ELF-1 (cell line): ENCODE data around the gene CELF3.
A peak's percentile ranks its signal among the peaks of the same experiment; 100 is the strongest.

ENCODE experiments used
- DNase-seq: peaks from one replicate; pipeline ENCODE4 v3.0.0-alpha.2; 2016; ENCODE audit warnings: low read depth, low spot score

The CELF3 gene

DNA sequence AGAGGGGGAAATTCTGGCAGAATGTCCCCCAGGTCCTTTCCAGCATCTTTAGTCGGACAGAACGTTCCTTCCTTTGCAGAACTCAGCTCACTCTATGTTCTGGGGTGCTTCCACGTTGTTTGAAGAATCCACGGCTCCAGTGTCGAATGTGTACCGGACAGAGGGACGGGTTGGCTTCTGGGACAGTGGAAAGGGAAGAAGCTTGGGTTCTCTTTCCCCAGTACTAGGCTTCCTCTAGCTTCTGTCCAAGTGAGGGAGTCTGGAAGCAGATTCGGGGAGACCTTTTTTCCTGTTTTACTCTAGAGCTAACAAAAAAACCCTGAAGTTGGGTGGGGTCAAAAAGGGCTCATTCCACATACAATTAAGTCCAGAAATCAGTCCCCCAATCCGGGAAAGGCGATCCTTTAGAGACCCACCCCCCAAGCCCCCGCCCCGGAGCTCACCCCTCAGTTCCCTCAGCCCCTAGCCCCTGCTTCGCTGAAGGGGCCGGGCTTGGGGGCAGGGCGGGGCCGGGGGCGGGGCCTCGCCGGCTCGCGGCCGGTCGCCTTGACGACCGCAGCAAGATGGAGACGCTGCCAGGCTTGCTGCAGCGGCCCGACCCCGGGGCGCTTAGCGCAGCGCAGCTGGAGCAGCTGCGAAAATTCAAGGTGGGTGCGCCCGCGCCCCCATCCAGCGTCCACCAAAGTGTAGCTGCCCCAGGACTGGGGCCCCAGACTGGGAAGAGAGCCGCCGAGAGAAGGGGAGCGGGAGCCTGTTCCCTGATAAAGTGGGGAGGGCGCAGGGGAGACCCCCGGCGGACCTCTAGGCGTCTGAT is 4.6 kb upstream of the CELF3 start, which contains the start of gene RIIAD1:
TSS of gene RIIAD1 (plus strand) at position 549 of the 814 bp plus-strand sequence. CDS start at position 564, 15 bp downstream.
- peak; percentile 42 for DNase-seq

DNA sequence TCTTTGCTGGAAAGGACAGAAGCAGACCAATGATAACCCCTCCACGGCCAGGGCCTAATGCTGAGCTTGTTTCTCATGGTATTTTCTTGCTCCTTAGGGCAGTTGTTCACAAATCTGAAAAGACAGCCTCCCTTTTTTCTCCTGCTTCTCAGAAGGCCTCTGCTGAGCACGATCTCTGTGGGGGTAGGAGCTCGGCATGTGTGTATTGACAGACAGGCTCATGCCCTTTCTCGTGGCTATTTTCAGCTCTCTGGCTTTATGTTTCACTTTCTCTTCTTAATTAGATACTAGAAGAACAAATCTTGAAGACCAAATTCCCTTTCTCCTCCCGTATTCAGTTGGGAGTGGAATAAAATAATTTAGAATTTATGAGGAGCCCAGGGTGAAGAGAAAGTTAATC is 4.0 kb upstream of the CELF3 start:
- no peak for DNase-seq

DNA sequence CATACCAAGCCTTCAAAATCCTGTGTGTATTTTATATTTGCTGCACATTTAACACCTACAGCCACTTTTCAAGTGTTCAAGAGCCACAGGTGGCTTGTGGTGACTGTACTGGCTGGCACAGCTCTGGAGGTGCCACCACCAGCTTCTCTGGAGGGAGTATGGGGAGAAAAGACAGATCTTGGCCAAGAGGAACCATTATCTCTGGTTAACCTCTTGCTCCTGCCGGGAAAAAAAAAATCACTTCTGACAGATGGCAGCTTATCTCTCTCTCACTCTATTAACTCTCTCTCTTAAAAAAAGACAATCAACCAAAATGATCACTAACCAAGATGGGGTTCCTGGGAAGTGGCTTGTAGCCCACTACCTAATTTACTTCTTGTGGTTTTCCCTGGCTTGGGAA is 3.5 kb upstream of the CELF3 start:
- DNase-seq: no peak

DNA sequence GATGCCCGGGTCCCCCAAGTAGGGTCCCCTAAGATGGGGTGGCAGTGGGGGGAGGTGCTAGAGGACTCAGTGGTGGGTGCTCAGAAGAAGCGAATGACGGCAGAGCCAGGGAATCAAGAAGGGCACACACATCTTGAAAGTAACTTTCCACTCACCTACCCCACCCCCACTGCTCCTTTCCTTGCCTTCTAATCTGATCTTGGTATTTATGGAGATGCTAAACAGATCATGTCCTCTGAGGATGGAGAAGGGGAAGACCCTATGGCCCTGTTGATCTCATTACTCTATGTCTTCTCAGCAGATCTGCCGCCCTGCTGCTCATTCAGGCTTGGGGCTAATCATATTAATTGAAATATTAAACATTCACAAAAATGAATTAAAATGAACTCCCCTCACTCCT is 2.1 kb upstream of the CELF3 start:
- DNase-seq: no peak

DNA sequence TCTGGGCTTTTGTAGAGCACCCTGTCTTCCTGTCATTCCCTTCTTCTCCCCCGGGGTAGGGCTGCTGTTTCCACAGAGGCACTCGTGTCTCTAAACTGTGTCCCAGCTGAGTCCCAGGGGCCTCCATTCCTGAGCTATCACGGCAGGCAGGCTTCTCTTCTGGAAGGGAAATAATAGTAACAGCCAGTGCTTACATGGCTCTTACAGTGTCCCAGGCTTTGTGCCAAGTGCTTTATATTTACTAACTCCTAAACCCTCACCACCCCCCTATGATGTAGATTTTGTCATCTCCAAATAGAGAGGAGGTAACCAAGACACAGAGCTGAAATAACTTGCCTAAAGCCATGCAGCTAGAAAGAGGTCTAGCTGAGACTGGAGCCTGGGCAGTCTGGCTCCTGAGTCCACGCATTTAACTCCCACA is 1.4 kb upstream of the CELF3 start:
- DNase-seq: no peak

DNA sequence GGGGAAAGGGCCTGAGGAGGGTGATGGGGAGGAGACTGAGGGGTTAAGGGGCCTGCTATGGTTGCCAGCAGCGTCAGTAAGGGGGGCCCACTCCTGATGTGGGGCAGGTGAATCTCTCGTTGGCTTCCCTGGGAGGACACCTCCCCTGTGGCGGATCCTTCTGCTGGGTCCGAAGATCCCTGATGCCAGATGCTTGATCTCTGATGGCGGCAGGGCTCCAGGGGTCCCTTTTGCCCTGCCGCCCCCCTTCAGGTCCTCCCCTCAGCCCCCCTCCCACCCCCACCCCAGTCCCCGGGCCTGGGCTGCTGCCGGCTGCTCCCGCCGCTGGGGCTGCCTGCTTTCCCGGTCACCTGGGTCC is 219 bp downstream of the CELF3 start:
- DNase-seq: no peak

DNA sequence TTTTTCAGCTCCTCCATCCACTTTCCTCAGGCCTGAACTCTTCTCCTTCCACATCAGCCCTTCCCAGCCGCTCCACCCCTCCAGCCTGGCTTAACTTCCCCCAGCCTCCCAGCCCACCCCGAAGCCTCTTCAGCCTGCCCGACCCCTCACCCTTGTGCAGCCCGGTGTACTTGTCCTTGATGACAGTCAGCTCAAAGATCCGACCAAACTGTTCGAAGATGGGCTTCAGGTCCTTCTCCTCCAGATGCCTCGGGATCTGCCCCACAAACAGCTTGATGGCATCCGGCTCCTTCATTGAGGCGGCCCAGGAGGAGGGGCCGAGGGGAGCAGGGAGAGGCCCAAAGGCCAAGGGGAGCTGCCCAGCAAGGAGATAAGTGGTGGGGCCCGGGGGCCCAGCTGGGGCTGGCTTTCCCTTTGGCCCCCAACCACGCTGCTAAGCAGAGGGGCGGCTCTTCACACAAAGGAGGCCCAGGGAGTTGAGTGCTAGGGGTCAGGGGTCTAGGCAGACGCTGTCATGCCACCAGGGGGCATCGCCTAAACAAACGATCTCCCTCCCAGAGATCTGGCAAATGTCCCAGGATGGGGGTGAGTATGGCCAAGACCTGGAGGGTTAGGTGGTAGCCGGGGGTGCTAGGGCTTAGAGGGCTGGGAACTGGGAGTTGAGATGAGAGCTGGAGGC is 738 bp downstream of the CELF3 start:
- peak; percentile 78 for DNase-seq

DNA sequence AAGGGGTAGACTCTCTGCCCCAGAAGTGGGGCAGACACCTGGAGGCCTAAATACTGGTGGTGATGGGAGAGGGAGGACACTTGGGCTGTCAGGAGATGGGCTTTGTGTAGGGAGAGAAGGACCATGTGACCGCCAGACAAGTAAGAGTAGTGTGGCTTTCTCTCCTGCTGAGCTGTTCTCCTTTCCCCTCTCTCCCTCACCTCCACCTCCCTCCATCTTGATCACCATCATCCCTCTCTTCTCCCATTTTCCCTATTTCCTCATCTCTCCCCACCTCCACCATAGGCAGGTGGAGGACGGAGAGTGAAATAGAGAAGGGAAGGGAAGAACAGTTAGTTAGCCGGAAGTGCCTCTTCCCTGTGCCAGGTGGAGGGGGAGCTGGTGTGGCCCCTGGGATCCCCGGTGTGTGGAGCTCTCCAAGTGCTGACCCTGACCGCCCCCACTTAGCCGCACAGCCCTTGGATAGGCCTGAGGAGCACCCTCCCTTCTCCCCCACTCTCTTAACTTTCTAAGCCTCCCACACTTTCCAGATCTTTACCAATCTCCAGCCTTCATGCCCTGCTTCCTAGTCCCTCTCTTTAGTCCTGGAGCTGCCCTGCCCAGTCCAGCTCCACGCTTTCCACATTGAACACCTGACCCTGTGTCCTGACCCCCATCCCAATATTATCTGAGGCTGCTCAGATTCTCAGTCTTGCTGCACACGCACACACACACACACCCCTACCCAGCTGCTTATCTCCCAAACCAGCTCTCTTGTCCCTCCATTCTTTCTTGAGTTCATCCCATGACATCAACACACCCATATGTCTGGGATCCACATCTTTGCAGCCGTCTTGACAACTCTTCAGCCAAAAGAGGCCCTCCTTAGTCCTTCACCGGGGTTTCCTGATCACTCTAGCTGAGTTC is 1.5 kb downstream of the CELF3 start:
- no peak for DNase-seq

DNA sequence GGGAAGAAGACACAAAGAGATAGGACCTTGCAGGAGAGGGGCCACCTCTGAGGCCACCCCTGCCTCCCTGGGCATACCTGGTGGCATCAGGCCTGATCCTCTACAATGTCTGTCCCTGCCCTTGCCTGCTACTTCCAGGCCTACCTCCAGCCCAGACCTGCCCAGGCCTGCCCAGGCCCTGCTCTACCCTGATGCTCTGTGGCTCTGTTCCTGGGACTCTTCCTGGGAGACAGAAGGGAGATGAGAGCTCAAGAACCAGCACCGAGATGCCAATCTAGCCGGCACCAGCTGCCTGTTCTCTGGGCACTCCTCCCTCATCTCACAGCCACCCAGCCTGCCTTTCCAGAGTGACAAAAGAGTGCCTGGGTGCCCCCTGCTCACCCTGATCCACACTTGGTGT is 2.7 kb downstream of the CELF3 start:
- no peak for DNase-seq

DNA sequence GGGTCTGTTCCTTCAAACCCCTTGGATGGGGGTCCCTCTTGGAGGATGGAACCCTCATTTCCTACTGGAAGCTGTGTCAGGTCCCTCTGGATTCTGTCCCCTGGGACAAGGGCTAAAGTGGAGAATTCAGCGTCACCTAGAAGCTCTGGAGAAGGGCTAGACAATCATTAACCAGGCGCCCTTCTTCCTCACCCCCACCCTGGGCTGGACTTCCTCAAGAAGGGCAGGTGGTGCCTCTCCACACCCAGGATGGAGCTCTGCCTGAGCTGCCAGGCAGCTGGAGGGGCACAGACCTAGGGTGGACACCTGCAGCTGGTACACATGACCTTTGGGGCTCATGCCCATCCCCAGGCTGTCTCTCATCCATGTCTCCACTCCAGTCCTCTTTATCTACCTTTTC is 3.6 kb downstream of the CELF3 start:
- DNase-seq: no peak

DNA sequence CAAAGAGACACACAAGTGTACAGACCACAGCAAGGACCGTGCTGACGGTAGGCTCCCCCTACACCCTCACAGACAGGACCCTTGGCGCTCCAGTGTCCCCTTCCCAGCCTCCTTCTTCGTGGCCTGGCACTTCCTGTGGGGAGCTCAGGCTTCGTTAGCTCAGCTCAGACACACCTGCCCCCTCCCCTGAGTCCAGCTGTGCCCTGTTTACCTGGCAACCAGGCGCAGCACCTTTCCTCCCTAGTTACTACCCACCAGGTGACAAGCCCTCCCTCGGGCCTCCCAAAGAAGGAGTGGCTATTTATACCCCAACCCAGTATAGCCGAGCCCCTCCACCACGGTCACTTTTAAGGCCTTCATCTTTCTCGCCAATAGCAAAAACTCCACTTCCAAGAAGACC is 4.7 kb downstream of the CELF3 start:
- DNase-seq: no peak

DNA sequence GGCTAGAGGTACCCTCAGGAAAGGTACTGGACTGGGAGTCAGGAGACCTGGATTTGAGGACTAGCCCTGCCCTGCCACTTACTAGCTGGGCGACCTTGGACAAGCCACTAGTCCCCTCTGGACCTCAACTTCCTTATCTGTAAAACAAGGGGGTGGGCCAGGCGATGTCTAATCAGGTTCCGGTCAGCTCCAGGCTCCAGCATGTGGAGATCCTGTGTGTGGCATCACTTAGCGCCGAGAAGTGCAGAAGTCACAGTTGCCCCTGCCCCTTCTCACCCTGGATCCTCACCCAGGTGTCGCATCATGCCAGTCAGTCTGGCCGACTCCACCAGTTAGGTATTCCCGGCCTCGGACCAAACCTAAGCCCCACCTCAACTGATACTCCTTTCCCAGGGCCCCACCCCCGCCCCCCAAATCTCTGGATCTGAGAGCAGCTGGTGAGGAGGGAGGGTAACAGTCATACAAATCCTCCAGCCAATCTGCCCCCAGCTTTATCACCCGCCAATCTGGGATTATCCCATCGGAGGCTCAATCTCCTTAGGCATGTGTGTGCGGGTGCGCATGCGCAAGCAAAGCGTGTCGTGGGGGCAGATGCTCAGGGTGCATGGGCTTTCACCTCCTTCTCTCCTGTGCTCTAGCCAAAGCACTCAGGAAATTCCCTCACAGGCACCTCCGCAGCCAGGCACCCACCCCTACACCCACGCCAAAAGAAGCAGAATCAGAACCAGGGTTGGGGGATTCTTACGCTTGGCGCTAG is 5.4 kb downstream of the CELF3 start:
- DNase-seq: no peak

DNA sequence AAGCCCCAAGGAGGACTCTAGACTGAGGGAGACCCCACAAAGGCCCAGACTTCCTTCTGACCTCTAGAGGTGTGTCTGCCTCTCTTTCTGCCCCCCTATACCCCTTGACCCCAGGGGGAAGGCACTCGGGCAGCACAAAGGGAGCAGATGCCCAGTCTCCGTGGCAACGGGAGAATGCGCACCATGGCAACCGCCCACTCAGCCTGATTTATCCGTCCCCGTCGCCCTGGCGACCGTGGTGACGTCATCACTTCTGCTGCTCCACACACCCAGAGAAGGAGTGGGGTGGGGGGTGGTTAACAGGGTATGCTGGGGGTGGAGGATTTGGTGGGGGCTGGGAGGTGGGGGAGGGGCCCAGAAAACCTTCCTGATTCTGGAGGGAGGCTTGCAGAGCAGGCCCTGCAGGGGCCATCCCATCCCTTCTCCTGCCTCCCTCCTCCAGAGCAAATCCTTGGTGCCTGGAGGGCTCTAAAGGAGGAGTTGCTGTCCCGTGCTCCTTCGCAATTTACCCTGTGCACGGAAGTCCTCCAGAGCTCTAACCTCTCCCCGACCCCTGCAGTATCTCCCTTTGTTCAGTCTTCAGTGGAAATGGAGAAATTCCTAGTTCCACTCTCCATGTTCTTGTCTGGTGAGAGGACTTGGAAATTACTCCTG is 6.3 kb downstream of the CELF3 start:
- DNase-seq: peak; percentile 74

DNA sequence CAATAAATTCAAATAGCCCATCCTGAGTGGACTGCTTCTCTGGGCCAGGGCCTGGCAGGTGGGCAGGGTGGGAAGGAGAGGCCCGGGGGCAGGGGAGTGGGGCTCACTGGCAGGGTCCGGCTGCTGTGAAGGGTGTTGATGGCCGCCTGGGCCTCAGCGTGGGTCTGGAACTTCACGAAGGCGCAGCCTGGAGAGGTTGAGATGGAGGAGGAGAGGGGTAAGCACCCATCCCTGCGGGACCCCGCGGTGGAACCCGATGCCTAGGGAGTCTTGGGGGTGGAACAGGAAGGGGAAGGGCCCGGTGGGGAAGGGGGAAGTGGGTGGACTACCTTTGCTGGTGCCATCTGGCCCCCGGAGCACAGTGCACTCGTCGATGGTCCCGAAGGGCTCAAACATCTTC is 7.7 kb downstream of the CELF3 start:
- DNase-seq: no peak

DNA sequence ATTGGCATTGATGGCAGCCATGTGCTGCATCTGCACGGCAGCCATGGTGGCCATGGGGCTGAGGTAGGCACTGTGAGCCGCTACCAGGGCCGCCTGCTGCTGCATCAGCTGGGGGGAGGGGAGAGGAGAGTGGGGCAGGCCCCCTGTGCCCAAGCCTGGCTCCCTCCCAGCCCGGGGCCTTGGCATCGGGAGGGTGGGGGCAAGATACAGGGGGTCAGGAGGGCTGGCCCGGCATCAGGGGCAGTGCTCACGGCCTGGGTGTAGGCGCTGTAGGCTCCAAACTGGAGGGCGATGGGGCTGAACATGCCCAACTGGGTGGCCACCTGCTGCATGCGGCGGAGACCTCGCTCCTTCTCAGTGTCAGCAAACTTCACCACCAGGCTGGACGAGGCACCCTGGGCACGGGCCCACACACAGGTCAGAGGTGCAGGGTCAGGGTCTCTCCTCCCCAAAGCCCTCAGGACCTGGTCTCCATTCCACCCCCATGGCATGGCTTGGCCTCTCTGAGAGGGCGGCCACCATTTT is 9.0 kb downstream of the CELF3 start:
- DNase-seq: no peak

DNA sequence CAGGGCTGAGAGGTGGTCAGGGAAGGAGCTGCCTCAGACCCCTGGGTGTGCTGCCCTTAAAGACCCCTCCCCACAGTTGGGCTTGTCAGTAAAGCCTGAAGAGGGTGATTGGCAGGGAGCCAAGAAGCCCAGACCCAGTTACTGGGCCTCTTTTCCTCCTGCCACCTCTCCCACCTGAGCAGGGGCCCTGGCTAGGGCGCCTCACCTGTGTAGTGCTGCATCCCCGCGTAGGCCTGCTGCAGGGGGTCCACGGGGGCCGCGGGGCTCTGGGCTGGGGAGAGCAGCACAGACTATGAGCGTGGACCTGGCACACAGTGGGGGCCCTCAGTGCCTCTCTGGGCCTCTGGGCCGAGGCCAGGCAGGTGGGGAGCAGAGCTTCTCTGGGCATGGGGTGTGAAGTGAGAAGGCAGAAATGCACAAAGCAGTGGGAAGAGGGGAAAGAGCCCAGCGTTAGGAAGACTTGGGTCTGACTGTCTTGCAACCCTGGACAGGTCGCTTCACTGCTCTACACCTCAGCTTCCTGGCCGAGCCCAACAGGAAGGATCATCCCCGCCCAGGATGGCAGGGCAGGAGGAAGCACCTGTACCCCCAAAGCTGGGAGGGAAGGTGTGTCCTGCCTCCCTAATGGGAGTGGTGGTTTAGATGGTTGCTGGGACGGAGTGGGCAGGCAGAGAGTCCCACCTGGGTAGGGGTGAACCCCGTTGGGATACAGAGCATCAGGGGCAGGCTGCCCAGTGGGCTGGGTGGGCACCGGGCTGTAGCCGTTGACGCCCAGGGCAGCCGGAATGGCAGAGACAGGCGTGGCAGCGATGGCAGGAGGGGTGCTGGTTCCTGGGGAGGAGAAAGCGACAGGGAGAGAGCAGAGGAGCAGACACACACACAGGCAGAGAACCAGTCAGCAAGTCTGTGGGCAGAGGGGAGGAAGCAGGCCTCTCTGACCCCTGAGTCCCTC is 9.9 kb downstream of the CELF3 start:
- DNase-seq: no peak

DNA sequence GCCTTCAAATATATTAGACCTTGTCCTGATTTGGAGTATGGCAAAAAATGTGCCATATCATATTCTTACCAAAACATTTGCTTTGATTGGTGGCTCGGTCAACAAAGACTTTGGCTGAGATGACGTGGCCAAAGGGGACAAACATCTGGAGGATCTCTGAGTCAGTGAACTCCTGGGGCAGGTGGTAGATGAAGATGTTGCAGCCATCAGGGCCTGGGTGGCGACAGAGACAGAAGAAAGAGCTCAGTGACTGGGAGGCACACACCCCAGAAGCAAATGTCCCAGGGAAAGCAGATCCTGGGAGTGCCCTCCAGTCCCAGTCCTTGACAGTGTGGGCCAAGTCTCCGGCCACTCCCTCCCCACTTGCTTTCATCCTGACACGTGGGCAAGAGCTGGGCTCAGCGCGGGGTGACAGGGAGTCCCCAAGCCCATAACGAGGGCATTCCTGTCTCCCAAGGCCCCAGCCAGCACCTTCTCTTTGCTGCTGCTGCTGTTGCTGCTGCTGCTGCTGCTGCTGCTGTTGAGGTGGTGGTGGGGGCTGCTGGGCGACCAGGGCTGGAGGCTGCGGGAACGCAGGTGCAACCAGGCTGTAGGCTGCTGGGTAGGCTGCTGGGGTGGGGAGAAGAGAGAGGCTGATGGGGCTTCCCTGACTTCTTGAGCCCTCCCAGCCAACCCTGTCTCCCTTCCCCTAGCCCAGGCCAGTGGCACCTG is 10.7 kb downstream of the CELF3 start:
- no peak for DNase-seq

DNA sequence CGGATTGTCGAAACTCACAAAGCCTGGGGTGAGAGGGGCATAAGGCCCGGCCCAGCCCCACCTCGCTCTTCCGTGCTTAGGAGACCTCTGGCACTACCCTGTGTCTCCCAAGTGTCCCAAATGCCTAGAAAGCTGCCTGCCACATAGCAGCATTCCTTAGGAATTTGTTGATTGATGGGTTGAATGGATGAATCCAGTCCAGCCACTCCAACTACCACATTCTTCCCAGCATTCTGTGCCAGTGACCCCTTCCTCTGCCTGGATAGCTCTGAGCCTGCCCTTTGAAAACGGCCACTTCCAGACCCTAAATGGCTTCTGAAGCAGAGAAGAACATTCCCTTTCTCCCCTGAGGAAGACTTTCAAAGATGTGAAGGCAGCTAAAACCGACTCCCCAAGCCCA is 11.5 kb downstream of the CELF3 start:
- DNase-seq: peak; percentile 61

DNA sequence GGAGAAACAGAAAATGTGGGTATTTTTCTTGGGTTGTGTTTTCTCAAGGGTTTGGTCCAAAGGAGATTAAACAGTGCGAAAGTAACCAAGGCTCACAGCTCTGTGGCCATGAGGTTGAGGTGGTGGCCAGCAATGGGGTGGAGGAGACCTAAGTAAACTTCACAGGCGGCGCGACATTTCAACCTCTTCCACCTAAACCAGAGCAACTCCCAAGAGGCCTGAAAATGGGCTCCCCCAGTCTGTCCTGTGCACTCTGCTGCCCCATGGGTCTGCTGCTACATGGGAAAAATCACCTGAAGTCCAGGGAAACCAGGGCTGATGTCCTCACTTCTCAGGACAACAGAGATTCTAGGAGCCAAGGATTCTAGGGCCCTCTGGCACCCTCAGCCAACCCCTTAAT is 12.4 kb downstream of the CELF3 start:
- DNase-seq: no peak
